HepG2 (cell line): ENCODE data around the gene NUDT15. TPM values are rescaled to one million over a fixed set of nuclear protein-coding genes. Genes with fewer than 3 reads are reported as not detected.

Source experiments
- ATAC-seq: fragments of 200-7000 bp; cut with Tn5 transposase; 3 replicates; pipeline ENCODE4 v1.9.1; 2020; ENCODE audit warnings: mild to moderate bottlenecking, moderate library complexity
- BruUV-seq: library from RNA; stranded (reverse); fragments of 400-500 nt; replicated peaks from 2 replicates; lab custom pipeline; 2021; lab: Mats Ljungman, UMichigan
- CTCF ChIA-PET: fragments of 300-600 bp; formaldehyde crosslinking; extraction: SDS; loops from one replicate; lab custom pipeline; 2021; ENCODE audit warnings: low total read pairs, inconsistent platforms, low intra/inter-chr PET ratio; lab: Yijun Ruan, JAX
- POLR2A ChIA-PET: fragments of 350-600 bp; sonication (Branson Sonifier 250); formaldehyde crosslinking; loops from one replicate; lab custom pipeline; 2020; ENCODE audit warnings: antibody characterized with exemption, inconsistent platforms; lab: Yijun Ruan, JAX
- DNase-seq: peaks from one replicate; pipeline ENCODE4 v3.0.0-alpha.2; 2015; ENCODE audit warnings: low spot score
- FAIRE-seq: peaks from 3 replicates; lab custom pipeline; 2011; peaks lifted over from hg19 to GRCh38; lab: Jason Lieb, UNC
- H2AFZ ChIP-seq: one replicate; pipeline ENCODE4 v1.6.1; 2011; ENCODE audit warnings: low read length, inconsistent platforms
- H3K27ac ChIP-seq: fragments of 300-600 bp; 3 replicates; pipeline ENCODE4 v1.8.0; 2011; ENCODE audit warnings: mixed run types, mild to moderate bottlenecking, mixed read lengths, low read length, inconsistent platforms; ENCODE audit not compliant: insufficient read depth; ENCODE audit errors: extremely low read length
- H3K27me3 ChIP-seq, 2 experiments: fragments of 200-600 bp in 1 of 2; 2 replicates in 1 of 2; 3 replicates in 1 of 2; pipeline versions ENCODE4 v1.6.0 to v1.8.0; 2011; ENCODE audit warnings: low read length in 2 of 2, mild to moderate bottlenecking in 2 of 2, moderate library complexity in 2 of 2, inconsistent platforms in 1 of 2; ENCODE audit not compliant: insufficient read depth in 2 of 2, control insufficient read depth in 1 of 2
- H3K36me3 ChIP-seq, 2 experiments: fragments of 200-600 bp in 1 of 2; replicated peaks in 1 of 2; 2 replicates in 1 of 2; 3 replicates in 1 of 2; pipeline versions ENCODE4 v1.5.1 to v1.8.0; 2011; ENCODE audit warnings: low read length in 2 of 2, inconsistent platforms in 1 of 2; ENCODE audit not compliant: insufficient read depth in 2 of 2, control insufficient read depth in 1 of 2
- H3K4me1 ChIP-seq: 2 replicates; pipeline ENCODE4 v1.5.1; 2012; ENCODE audit warnings: low read length, inconsistent platforms; ENCODE audit not compliant: insufficient read depth
- H3K4me2 ChIP-seq: 2 replicates; pipeline ENCODE4 v1.6.0; 2011; ENCODE audit warnings: low read depth, low read length, inconsistent platforms
- H3K4me3 ChIP-seq, 3 experiments: fragments of 200-600 bp in 1 of 3; sonication (generic), shearing (Covaris generic) in 1 of 3; replicated peaks in 1 of 3; 2 replicates each; pipeline ENCODE4 v1.5.1; 2011 to 2016; ENCODE audit warnings: low read length in 3 of 3, inconsistent platforms in 2 of 3, low read depth in 2 of 3, mild to moderate bottlenecking in 2 of 3, control low read depth in 1 of 3, mixed read lengths in 1 of 3; ENCODE audit not compliant: insufficient read depth in 1 of 3
- H3K79me2 ChIP-seq: one replicate; pipeline ENCODE4 v1.6.1; 2011; ENCODE audit warnings: low read length, inconsistent platforms; ENCODE audit not compliant: insufficient read depth
- H3K9ac ChIP-seq: 2 replicates; pipeline ENCODE4 v1.6.0; 2011; ENCODE audit warnings: mild to moderate bottlenecking, low read depth, low read length, inconsistent platforms; ENCODE audit not compliant: insufficient read depth
- H3K9me3 ChIP-seq: 2 replicates; pipeline ENCODE4 v1.5.1; 2012; ENCODE audit warnings: mild to moderate bottlenecking, low read length
- H4K20me1 ChIP-seq: 2 replicates; pipeline ENCODE4 v1.6.0; 2011; ENCODE audit warnings: inconsistent platforms, mild to moderate bottlenecking, low read length, moderate library complexity; ENCODE audit not compliant: insufficient read depth
- HNRNPLL ChIP-seq: fragments of 200-400 bp; formaldehyde crosslinking; IDR thresholded peaks from 2 replicates; pipeline ENCODE4 v1.6.1; 2017; ENCODE audit warnings: mild to moderate bottlenecking, low read depth, low read length; ENCODE audit not compliant: poor library complexity, severe bottlenecking
- MED8 ChIP-seq: sonication (generic); formaldehyde crosslinking; IDR thresholded peaks from 2 replicates; pipeline ENCODE4 v1.8.1; 2023; ENCODE audit warnings: mild to moderate bottlenecking, missing genetic modification reagents; ENCODE audit not compliant: insufficient replicate concordance
- MTA1 ChIP-seq: sonication (generic); formaldehyde crosslinking; IDR thresholded peaks from 2 replicates; pipeline ENCODE4 v1.4.0; 2020; ENCODE audit warnings: missing genetic modification reagents, mild to moderate bottlenecking, borderline replicate concordance
- MTF1 ChIP-seq: sonication (generic); formaldehyde crosslinking; IDR thresholded peaks from 2 replicates; pipeline ENCODE4 v1.5.0; 2020; ENCODE audit warnings: missing genetic modification reagents
- NCOA2 ChIP-seq: sonication (generic); formaldehyde crosslinking; IDR thresholded peaks from 2 replicates; pipeline ENCODE4 v1.8.0; 2022; ENCODE audit warnings: inconsistent platforms
- NFKB2 ChIP-seq: sonication (generic); formaldehyde crosslinking; IDR thresholded peaks from 2 replicates; pipeline ENCODE4 v1.4.0; 2020; ENCODE audit warnings: missing genetic modification reagents, borderline replicate concordance
- NR2F2 ChIP-seq: IDR thresholded peaks from 2 replicates; pipeline ENCODE4 v1.6.1; 2012; ENCODE audit warnings: low read depth, inconsistent platforms, borderline replicate concordance
- NR3C1 ChIP-seq: sonication (generic); formaldehyde crosslinking; IDR thresholded peaks from 2 replicates; pipeline ENCODE4 v1.4.0; 2020; ENCODE audit warnings: missing genetic modification reagents
- RFXAP ChIP-seq: sonication (generic); formaldehyde crosslinking; IDR thresholded peaks from 2 replicates; pipeline ENCODE4 v1.4.0; 2020; ENCODE audit warnings: missing genetic modification reagents, borderline replicate concordance
- SP2 ChIP-seq: sonication (generic); formaldehyde crosslinking; IDR thresholded peaks from 2 replicates; pipeline ENCODE4 v1.5.1; 2020; ENCODE audit warnings: mild to moderate bottlenecking, missing genetic modification reagents
- TOE1 ChIP-seq: sonication (generic); formaldehyde crosslinking; IDR thresholded peaks from 2 replicates; pipeline ENCODE4 v1.4.0; 2020; ENCODE audit warnings: mild to moderate bottlenecking, missing genetic modification reagents
- ZNF558 ChIP-seq: sonication (generic); formaldehyde crosslinking; IDR thresholded peaks from 2 replicates; pipeline ENCODE4 v1.9.0; 2022; ENCODE audit warnings: mild to moderate bottlenecking, missing genetic modification reagents, borderline replicate concordance
- ZNF562 ChIP-seq: sonication (generic); formaldehyde crosslinking; IDR thresholded peaks from 2 replicates; pipeline ENCODE4 v1.8.0; 2022; ENCODE audit warnings: missing genetic modification reagents, borderline replicate concordance
- ZNF709 ChIP-seq: sonication (generic); formaldehyde crosslinking; IDR thresholded peaks from 2 replicates; pipeline ENCODE4 v1.5.0; 2020; ENCODE audit warnings: mild to moderate bottlenecking, missing genetic modification reagents
- ZNF790 ChIP-seq: sonication (generic); formaldehyde crosslinking; IDR thresholded peaks from 2 replicates; pipeline ENCODE4 v1.8.0; 2022; ENCODE audit warnings: missing genetic modification reagents, mild to moderate bottlenecking, borderline replicate concordance
- ZSCAN21 ChIP-seq: sonication (generic); formaldehyde crosslinking; IDR thresholded peaks from 2 replicates; pipeline ENCODE4 v1.8.0; 2022; ENCODE audit warnings: mild to moderate bottlenecking, missing genetic modification reagents, moderate library complexity, borderline replicate concordance
- WGBS: methylation state at CpG from one replicate; pipeline ENCODE4 v1.1.6; 2017; ENCODE audit warnings: low lambda C conversion rate; 5-methylcytosine and 5-hydroxymethylcytosine counted together
- in situ Hi-C: cut with HindIII; loops from 2 replicates; pipeline ENCODE4 v1.10.0; 2017; ENCODE audit warnings: low pct_unique_long_range_greater_than_20kb; ENCODE audit not compliant: extremely low pct_ligation_motif_present
- intact Hi-C: fragments of 100-400 bp; cut with micrococcal nuclease; formaldehyde crosslinking; loops from one replicate; pipeline ENCODE4 v1.10.0; 2022; ENCODE audit not compliant: unreplicated experiment
- polyA plus RNA-seq, 8 experiments: library from polyadenylated mRNA; depleted of rRNA in 3 of 8; stranded (reverse) in 7 of 8; unstranded in 1 of 8; fragments of >200 nt; fragmentation: Illumina TruSeq in 4 of 8; extraction: Trizol in 4 of 8; gene quantifications; 2 replicates each; pipeline versions ENCODE4 v1.2.1 to v1.2.3, GENCODE V29; 2011 to 2016; ENCODE audit warnings: low read depth in 4 of 8, missing spikeins in 1 of 8, mixed read lengths in 1 of 8; ENCODE audit not compliant: insufficient read depth in 1 of 8
- total RNA-seq, 5 experiments: library from RNA; depleted of rRNA; stranded (reverse); fragments of >200 nt; fragmentation: Illumina TruSeq; extraction: Trizol; gene quantifications; 2 replicates each; pipeline ENCODE4 v1.2.3, GENCODE V29; 2016; ENCODE audit warnings: low read depth in 1 of 5
- TF ChIP-seq, protein P1 (sequence below): IDR thresholded peaks from 2 replicates; pipeline ENCODE4 v1.6.1; 2016; ENCODE audit warnings: missing compliant biosample characterization, missing genetic modification reagents, borderline replicate concordance
- TF ChIP-seq, protein P2 (sequence below): sonication (generic); formaldehyde crosslinking; IDR thresholded peaks from 2 replicates; pipeline ENCODE4 v1.8.1; 2023; ENCODE audit warnings: mild to moderate bottlenecking, inconsistent platforms, moderate library complexity, missing genetic modification reagents, borderline replicate concordance
- TF ChIP-seq, protein P3 (sequence below): sonication (generic); formaldehyde crosslinking; IDR thresholded peaks from 2 replicates; pipeline ENCODE4 v1.4.0; 2020; ENCODE audit warnings: missing genetic modification reagents
- TF ChIP-seq, protein P4 (sequence below): sonication (generic); formaldehyde crosslinking; IDR thresholded peaks from 2 replicates; pipeline ENCODE4 v1.9.0; 2021; ENCODE audit warnings: missing genetic modification reagents, borderline replicate concordance

NUDT15 gene
- total and polyA plus RNA-seq, 2 of the 13 experiments (the other 11 are each of a cell fraction or from before 2014, with no cell fraction given): 21.3 to 47.3 TPM

DNA sequence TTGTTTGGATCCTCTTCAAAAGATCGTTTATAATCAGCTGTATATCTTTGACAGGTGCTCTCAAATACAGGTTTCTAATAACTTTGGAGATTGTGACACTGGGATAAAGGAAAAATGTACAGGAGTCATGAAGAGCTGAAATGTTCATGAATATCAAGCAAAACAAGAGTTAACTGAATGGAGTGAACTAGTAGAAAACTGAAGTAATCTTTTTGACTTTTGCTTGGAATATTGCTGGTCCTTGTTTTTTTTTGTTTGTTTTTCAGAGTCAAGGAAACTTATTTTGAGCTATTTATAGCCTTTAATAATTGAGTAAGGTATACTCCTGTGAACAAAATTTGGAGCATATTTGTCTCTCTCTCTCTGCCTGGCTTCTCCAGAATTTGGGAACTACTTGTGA is 32.0 kb downstream of the NUDT15 start:
- H2AFZ ChIP-seq: no peak overlapping the region
- intact Hi-C loops: loop anchor here (2.0 kb wide), 1 partner anchor 271 kb away; no protein-coding TSS in a partner anchor
- no peak overlapping the region for H3K9ac ChIP-seq
- POLR2A ChIA-PET: no interaction called here
- BruUV-seq: no TSS peak
- H3K4me3 ChIP-seq: no peak overlapping the region
- H3K36me3 ChIP-seq: peaks cover 23 to 56% of the 10 kb centered on the region in 2 experiments
- H3K4me2 ChIP-seq: no peak overlapping the region
- H3K27me3 ChIP-seq: no peaks in the 10 kb centered on the region
- CTCF ChIA-PET: no interaction called here
- no peak overlapping the region for H3K27ac ChIP-seq
- DNase-seq: no peak
- no peak for FAIRE-seq
- ATAC-seq: no peak
- no peak for TF ChIP-seq ZNF562 (CRISPR knock-in tag)
- no peak for TF ChIP-seq NR3C1 (CRISPR knock-in tag)
- no peak for TF ChIP-seq NR2F2
- TF ChIP-seq MTA1: no peak
- TF ChIP-seq, protein P1, sequence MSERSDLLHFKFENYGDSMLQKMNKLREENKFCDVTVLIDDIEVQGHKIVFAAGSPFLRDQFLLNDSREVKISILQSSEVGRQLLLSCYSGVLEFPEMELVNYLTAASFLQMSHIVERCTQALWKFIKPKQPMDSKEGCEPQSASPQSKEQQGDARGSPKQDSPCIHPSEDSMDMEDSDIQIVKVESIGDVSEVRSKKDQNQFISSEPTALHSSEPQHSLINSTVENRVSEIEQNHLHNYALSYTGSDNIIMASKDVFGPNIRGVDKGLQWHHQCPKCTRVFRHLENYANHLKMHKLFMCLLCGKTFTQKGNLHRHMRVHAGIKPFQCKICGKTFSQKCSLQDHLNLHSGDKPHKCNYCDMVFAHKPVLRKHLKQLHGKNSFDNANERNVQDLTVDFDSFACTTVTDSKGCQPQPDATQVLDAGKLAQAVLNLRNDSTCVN (CRISPR knock-in tag): no peak
- no peak for TF ChIP-seq TOE1 (CRISPR knock-in tag)
- TF ChIP-seq ZNF709 (CRISPR knock-in tag): no peak
- TF ChIP-seq, protein P2, sequence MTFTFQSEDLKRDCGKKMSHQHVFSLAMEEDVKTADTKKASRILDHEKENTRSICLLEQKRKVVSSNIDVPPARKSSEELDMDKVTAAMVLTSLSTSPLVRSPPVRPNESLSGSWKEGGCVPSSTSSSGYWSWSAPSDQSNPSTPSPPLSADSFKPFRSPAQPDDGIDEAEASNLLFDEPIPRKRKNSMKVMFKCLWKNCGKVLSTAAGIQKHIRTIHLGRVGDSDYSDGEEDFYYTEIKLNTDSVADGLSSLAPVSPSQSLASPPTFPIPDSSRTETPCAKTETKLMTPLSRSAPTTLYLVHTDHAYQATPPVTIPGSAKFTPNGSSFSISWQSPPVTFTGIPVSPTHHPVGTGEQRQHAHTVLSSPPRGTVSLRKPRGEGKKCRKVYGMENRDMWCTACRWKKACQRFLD (CRISPR knock-in tag): no peak
- no peak for TF ChIP-seq MTF1 (CRISPR knock-in tag)
- no peak for TF ChIP-seq ZSCAN21 (CRISPR knock-in tag)
- TF ChIP-seq ZNF790 (CRISPR knock-in tag): no peak
- no peak for TF ChIP-seq RFXAP
- no peak for TF ChIP-seq SP2 (CRISPR knock-in tag)
- no peak for TF ChIP-seq ZNF558 (CRISPR knock-in tag)
- TF ChIP-seq, protein P3, sequence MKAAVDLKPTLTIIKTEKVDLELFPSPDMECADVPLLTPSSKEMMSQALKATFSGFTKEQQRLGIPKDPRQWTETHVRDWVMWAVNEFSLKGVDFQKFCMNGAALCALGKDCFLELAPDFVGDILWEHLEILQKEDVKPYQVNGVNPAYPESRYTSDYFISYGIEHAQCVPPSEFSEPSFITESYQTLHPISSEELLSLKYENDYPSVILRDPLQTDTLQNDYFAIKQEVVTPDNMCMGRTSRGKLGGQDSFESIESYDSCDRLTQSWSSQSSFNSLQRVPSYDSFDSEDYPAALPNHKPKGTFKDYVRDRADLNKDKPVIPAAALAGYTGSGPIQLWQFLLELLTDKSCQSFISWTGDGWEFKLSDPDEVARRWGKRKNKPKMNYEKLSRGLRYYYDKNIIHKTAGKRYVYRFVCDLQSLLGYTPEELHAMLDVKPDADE (CRISPR knock-in tag): no peak
- TF ChIP-seq NFKB2 (CRISPR knock-in tag): no peak
- TF ChIP-seq HNRNPLL: no peak
- no peak for TF ChIP-seq NCOA2 (CRISPR knock-in tag)
- TF ChIP-seq MED8 (CRISPR knock-in tag): no peak
- TF ChIP-seq, protein P4, sequence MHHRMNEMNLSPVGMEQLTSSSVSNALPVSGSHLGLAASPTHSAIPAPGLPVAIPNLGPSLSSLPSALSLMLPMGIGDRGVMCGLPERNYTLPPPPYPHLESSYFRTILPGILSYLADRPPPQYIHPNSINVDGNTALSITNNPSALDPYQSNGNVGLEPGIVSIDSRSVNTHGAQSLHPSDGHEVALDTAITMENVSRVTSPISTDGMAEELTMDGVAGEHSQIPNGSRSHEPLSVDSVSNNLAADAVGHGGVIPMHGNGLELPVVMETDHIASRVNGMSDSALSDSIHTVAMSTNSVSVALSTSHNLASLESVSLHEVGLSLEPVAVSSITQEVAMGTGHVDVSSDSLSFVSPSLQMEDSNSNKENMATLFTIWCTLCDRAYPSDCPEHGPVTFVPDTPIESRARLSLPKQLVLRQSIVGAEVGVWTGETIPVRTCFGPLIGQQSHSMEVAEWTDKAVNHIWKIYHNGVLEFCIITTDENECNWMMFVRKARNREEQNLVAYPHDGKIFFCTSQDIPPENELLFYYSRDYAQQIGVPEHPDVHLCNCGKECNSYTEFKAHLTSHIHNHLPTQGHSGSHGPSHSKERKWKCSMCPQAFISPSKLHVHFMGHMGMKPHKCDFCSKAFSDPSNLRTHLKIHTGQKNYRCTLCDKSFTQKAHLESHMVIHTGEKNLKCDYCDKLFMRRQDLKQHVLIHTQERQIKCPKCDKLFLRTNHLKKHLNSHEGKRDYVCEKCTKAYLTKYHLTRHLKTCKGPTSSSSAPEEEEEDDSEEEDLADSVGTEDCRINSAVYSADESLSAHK (CRISPR knock-in tag): no peak
- H3K79me2 ChIP-seq: no peaks in the 10 kb centered on the region
- WGBS: 93% methylated on average over 1 of the region's 1 CpG
- no peaks in the 10 kb centered on the region for H4K20me1 ChIP-seq
- H3K9me3 ChIP-seq: peaks cover 19% of the 10 kb centered on the region
- in situ Hi-C loops: no loop called here
- H3K4me1 ChIP-seq: peaks cover 15% of the 10 kb centered on the region
